HS-5 (cell line): ENCODE data around the gene CDH23.
A peak's percentile ranks its signal among the peaks of the same experiment; 100 is the strongest.

Source experiments
- DNase-seq: peaks from one replicate; pipeline ENCODE4 v3.0.0-alpha.2; 2012; ENCODE audit warnings: low read depth

Gene CDH23

GRCh38 chr10:71565284-71566000 lies 168.7 kb downstream of the CDH23 start:
- no peak for DNase-seq

DNA sequence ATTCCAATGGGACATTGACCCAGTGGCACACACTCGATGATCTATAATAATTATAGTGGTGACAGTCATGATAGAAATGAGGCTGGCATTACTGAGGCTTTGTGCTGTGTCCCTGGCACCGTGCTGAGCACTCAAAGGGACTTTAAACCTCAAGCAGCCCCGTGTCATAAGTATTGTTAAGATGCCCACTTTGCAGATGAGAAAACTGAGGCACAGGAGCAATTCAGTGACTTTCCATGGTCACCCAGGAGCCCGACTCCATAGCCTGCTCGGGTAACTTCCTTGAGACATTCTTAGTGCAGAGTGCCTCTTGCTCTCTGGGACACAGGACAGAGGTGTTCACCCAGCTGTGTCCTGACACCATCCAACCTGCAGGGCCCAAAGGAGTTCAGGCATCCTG lies 170.3 kb downstream of the CDH23 start:
- DNase-seq, result no peak

DNA sequence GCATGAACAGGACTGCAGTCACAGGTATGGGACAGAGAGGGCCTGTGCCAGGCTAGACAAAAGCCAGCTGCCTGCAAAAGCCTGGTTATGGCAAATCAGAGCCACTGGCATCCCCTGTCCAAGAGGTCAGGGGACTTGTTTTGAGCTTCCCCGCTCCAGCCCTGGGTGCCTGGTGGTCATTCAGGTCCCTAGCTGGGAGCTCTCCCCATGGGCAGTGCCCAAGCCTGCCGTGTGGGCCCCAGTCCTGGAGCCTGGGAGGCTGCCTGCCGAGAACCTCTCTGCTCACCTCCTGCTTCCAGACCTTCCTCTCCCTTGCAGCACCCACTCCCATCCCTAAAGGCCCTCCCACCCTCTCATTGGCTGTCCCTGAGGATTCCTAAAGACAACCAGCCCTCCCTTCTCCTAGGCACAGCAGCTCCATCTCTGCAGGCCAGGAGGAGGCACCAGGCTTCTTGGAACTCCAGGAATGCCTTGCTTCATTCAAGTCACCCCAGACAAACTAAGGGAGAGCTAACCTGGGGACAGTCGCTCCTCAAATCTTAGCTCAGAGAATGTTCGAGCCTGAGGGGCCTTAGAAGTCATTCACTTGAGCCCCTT lies 172.3 kb downstream of the CDH23 start:
- no peak for DNase-seq

GRCh38 chr10:71569775-71570588 lies 173.3 kb downstream of the CDH23 start:
- DNase-seq, result peak; percentile 6

DNA sequence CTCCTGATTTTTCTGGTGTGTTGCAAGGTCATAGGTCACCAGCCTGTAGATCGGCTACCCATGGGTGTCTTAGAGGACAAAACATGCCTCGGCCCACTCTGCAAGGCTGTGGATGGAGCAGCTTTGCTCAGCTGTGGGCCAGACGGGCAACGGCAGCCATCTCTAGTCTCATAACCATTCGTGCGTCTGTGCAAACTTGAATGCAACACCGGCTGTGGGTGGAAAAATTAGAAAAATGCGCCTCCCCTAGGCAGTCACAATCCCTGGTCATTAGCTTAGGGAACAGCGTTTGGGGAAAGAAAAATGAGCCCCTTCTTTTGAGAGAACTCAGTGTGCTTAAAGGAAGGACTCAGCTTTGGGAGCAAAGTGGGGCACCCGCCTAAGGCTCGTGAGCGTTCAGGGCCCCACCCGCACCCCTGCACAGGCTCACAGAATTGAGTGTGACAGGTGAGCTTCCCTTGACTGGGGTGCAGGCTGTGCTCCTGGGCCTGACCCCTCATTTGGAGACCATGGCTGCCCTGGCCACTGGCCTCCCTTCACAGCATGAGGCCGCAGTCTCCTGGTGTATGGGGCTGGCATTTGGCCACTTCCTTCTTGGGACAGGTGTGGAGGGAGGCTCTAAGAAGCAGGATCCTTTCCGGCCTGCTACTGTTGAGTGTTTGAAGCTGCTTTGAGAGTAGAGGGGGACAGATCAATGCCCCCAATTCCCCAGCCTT lies 174.9 kb downstream of the CDH23 start:
- no peak for DNase-seq

DNA sequence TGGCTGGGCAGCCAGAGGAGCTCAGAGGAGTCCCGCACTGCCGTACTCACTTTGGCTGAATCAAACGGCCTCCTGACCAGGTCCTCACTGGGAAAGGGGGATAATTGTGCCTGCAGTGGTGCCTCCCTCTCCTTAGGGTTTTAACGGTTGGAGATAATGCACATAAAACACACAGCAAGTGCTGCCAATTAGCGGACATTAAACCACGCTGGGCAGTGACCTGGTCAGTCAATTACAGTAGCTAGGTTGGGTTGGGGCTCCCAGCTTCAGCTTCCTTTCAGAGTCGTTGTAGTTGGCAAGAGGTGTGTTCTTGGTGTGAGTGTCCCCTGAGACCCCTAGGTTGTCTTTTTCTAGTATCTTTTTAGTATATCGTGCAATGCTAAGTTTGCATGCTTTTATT lies 176.2 kb downstream of the CDH23 start:
- DNase-seq, result no peak

DNA sequence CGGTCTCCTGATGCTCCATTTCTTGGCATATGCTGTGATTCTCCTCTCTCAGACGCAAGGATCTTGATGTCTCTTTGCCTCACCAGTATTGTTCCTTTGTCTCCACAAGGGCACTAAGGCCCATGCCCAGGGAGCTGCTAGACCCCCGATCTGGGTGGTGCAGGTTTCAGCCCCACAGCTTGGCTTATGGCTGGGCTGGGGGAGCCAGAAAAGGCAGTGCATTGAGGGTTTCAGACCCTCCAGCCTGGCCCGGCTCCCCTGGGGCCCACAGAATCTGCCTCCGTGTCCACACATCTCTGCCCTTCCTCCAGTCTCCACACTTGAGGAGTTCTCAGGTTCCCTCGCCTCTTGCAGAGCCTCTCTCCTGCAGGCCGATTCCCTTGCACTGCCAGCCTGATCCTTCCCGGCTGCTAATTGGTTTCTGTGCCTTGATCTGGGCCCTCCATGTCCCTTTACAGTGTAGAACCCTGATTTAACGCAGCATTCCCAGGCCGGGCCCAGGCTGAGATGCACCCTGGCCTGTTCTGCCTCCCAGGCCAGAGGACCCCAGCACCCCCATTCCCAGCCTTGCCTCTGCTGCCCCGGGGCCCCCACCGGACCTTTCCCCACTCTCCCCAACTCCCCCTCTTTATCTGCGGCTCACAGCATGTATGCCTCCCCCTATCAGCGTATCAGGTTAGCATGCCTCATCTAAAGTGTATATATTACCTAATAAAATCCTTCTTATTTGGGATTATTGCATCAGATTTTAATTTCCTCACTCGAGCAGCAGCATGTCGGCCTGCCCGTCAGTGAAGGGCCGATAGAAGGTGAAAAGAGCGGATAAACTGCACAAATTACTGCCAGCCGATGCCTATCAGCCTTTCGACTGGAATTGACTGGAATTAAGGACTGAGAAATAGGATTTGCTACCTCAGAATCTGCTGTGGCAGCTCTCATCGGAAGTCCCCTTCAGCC lies 177.1 kb downstream of the CDH23 start:
- DNase-seq, result no peak

- DNase-seq, result no peak
Observed at GRCh38 chr10:71575451-71575850, 178.7 kb downstream of the CDH23 start.

- no peak for DNase-seq
Observed at GRCh38 chr10:71575934-71576801, 179.4 kb downstream of the CDH23 start.

GRCh38 chr10:71576842-71577241 lies 180.1 kb downstream of the CDH23 start:
- DNase-seq, result no peak

GRCh38 chr10:71577345-71577744 lies 180.6 kb downstream of the CDH23 start:
- no peak for DNase-seq

DNA sequence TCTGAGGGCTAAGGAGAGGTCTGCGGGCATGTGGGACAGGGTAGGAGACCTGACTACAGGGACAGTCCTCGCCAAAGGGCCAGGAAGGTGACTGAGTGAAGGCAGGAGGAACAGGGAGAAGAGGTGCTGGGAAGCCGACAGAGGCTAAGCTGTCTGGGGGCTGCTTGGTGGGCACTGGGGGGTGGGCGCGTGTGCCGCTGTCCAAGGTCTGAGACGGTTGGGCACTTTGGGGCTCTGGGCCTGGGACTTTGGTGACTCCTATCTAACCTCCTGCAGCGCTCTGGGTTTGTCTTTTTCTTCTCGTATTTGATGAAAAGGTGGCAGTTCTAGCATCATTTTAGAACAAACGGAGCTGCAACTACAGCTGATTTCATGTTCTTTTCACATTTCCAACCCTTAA lies 181.3 kb downstream of the CDH23 start:
- no peak for DNase-seq

DNA sequence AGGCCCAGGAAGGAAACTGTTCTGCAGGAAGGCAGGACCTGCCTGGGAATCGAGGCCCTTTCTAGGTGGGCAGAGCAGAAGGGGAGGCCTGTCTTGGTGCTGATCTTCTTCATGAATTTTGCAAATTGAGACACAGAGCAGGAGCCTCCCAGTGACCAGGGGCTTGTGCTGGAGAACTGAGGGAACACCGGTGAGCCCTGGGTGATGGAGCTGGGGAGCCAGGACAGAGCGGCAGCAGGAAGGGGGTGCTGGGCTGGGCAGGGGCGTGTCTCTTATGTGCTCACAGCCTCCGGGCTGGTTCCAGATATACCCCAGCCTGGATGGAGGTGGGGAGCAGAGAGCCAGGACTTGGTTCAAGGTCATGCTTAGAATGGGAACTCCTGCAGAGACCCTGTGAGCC lies 182.9 kb downstream of the CDH23 start:
- no peak for DNase-seq

DNA sequence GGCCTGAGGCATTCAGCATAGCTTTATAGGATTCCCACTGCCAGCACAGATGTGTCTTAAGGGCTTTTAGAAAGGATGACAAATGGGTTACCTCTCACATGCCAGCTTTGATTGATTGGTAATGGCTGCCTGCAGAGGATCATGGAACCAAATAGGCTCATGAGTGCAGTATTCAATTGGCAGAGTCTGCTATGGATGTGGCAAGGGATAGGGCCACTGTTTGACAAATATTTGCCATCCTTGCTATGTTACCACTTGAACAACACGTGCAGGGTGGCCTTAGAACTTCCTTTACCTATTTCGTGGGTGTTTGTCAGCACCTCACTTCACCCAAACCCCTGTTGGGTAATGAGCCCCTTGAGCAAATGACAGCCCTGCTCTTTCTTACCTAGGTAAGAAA lies 183.7 kb downstream of the CDH23 start:
- no peak for DNase-seq

DNA sequence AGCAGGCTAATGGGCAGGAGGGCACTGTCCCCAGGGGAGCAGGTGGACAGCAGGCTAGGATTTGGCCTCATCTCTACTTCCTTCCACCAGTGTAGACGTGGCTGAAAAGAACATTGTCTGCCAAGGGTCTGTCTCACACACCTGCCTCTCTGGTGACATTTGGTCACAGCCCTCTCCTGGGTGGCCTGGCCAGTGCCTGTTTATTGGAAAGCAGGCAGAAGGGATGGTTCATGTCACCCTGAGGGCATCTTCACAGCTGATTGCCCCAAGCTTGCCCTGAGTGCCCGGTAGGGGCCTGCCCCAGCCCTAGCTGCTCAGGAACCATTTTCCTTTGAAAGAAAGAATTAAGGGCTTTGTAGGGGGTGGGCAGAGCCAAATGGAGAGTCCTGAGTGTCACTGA lies 184.2 kb downstream of the CDH23 start:
- DNase-seq, result no peak

- no peak for DNase-seq
Observed at GRCh38 chr10:71581376-71581775, 184.7 kb downstream of the CDH23 start.

DNA sequence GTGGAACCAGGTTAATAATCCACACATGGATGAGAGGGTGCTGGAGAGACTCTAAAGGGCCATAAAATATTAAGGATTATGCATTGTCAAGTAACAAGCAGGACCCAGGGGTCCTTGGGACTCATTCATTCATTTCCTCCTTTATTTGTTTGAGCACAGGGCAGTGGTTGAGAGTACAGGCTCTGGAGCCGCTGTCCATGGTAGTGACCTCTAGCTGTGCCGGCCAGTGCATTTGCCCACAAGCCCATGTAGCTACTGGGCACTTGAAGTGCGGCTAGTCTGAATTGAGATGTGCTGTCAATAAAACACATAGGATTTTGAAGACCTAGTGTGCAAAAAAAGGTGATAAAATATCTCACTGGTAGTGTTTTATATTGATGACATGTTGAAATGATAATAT lies 185.3 kb downstream of the CDH23 start:
- no peak for DNase-seq

- no peak for DNase-seq
Observed at GRCh38 chr10:71582506-71583475, 186.1 kb downstream of the CDH23 start.

DNA sequence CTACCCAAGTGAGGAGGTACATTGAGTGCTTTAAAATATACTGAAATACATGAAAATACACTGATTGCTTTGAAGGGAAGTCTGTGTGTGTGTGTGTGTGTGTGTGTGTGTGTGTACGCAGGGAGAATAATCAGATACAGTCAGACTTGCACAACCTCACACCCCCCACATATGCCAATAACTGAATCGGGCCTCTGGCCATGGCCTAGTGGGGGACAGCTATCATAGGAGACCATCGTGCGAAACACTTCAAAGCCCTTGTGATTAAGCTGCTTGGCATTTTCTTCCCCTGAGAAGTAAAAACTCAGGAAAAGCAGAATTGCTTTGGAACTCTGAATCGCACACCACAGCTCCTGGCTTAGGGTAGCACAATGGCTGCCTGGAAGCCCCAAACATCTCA lies 187.7 kb downstream of the CDH23 start:
- DNase-seq, result no peak
